SK-N-MC (cell line): ENCODE measurements around the gene KCNQ1OT1.

Experiments
- EZH2 ChIP-seq: fragments of 200-600 bp; sonication (generic); IDR thresholded peaks from one replicate; pipeline ENCODE4 v1.6.1; 2017; ENCODE audit warnings: antibody characterized with exemption
- POLR2AphosphoS5 ChIP-seq: IDR thresholded peaks from 2 replicates; pipeline ENCODE4 v1.6.1; 2012; ENCODE audit warnings: mild to moderate bottlenecking, low read depth, low read length, borderline replicate concordance

DNA sequence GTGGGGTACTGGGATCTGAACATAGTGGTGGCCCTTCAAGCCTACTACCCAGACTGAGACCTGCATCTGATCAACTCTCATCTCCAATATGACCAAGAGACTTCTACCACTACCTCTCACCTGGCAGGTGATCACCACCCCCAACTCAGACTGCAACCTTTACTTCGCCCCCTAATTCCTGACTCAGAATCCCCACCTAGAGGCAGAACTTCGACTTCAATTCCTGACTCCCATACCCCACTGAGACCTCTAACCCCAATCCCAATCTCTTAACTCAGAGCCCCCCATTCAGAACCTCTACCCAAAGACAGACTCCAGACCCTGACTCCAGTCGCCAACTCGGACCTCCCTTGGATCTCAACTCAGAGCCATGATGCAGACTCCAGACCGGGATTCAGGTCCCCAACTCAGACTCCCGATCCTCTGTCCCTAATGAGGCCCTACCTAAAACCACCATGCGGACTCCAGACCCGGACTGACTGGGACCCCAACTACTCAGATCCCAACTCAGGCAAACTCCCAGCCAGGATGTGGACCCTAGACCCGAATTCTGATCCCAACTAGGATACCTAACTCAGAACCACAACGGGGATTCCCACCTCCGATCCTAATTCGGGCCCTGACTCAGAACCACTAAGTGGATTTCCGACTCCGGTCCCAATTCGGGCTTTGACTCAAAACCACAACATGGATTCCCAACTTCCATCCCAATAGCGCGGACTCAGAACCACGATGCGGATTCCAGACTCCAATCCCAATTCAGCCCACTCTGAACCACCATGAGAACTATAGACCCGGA lies 1.2 kb downstream of the KCNQ1OT1 start:
- TF ChIP-seq POLR2AphosphoS5 (no peak), EZH2 (no peak)
